Osteocyte (in vitro differentiated cells): Measurements from ENCODE around the gene MACC1. TPM values are rescaled to one million over a fixed set of nuclear protein-coding genes. Genes with fewer than 3 reads are reported as not detected.

Experiments
- DNase-seq: peaks from one replicate; pipeline ENCODE4 v3.0.0; 2021; ENCODE audit warnings: mixed read lengths; ENCODE audit not compliant: unreplicated experiment; ENCODE audit errors: extremely low spot score
- H3K27ac Mint-ChIP-seq: one replicate; pipeline ENCODE4 v1.8.0; 2021; ENCODE audit warnings: mild to moderate bottlenecking, mixed read lengths; ENCODE audit not compliant: unreplicated experiment
- H3K27me3 Mint-ChIP-seq: one replicate; pipeline ENCODE4 v1.8.0; 2021; ENCODE audit warnings: mixed read lengths; ENCODE audit not compliant: unreplicated experiment
- H3K36me3 Mint-ChIP-seq: one replicate; pipeline ENCODE4 v1.8.0; 2021; ENCODE audit warnings: mixed read lengths; ENCODE audit not compliant: unreplicated experiment
- H3K4me1 Mint-ChIP-seq: one replicate; pipeline ENCODE4 v1.8.0; 2021; ENCODE audit warnings: mixed read lengths; ENCODE audit not compliant: unreplicated experiment
- H3K4me3 Mint-ChIP-seq: one replicate; pipeline ENCODE4 v1.8.0; 2021; ENCODE audit warnings: mild to moderate bottlenecking, moderate library complexity, mixed read lengths; ENCODE audit not compliant: unreplicated experiment
- H3K9me3 Mint-ChIP-seq: one replicate; pipeline ENCODE4 v1.8.0; 2021; ENCODE audit warnings: mixed read lengths; ENCODE audit not compliant: unreplicated experiment
- CTCF ChIP-seq: fragments of 200-600 bp; sonication (generic); IDR thresholded peaks from 2 replicates; pipeline ENCODE4 v1.5.0; 2021; ENCODE audit warnings: antibody characterized with exemption, mild to moderate bottlenecking, moderate library complexity
- total RNA-seq: library from RNA; stranded (reverse); gene quantifications from 2 replicates; pipeline ENCODE4 v1.2.1, GENCODE V29; 2021

Gene MACC1
- total RNA-seq, 1 donor from 2014 or later = not detected

- H3K27ac Mint-ChIP-seq = no peak overlapping the region
- no peaks in the 10 kb centered on the region for H3K9me3 Mint-ChIP-seq
- no peak overlapping the region for H3K4me3 Mint-ChIP-seq
- DNase-seq = no peak
- H3K4me1 Mint-ChIP-seq = peaks cover 16% of the 10 kb centered on the region
- no peaks in the 10 kb centered on the region for H3K27me3 Mint-ChIP-seq
- no peak for TF ChIP-seq CTCF
- H3K36me3 Mint-ChIP-seq = no peaks in the 10 kb centered on the region
Measured at GRCh38 chr7:20232848-20233247, 15.7 kb upstream of the MACC1 start.

GRCh38 chr7:20229646-20230500 lies 12.7 kb upstream of the MACC1 start:
- Mint-ChIP-seq H3K36me3 (no peaks in the 10 kb centered on the region), H3K4me3 (no peak overlapping the region), H3K27me3 (no peaks in the 10 kb centered on the region), H3K27ac (peak overlapping the region; percentile 86), H3K9me3 (no peaks in the 10 kb centered on the region), H3K4me1 (peaks cover 18% of the 10 kb centered on the region)
- no peak for DNase-seq
- TF ChIP-seq CTCF = no peak

GRCh38 chr7:20229081-20229480 lies 11.9 kb upstream of the MACC1 start:
- Mint-ChIP-seq H3K27me3 (no peaks in the 10 kb centered on the region), H3K4me3 (no peak overlapping the region), H3K9me3 (no peaks in the 10 kb centered on the region), H3K27ac (no peak overlapping the region), H3K36me3 (no peaks in the 10 kb centered on the region), H3K4me1 (peaks cover 18% of the 10 kb centered on the region)
- no peak for DNase-seq
- TF ChIP-seq CTCF = no peak

GRCh38 chr7:20228654-20229053 lies 11.5 kb upstream of the MACC1 start:
- Mint-ChIP-seq H3K36me3 (no peaks in the 10 kb centered on the region), H3K9me3 (no peaks in the 10 kb centered on the region), H3K4me1 (peaks cover 18% of the 10 kb centered on the region), H3K27me3 (no peaks in the 10 kb centered on the region), H3K27ac (no peak overlapping the region), H3K4me3 (no peak overlapping the region)
- no peak for DNase-seq
- TF ChIP-seq CTCF = no peak

- H3K36me3 Mint-ChIP-seq = no peaks in the 10 kb centered on the region
- H3K9me3 Mint-ChIP-seq = no peaks in the 10 kb centered on the region
- H3K4me3 Mint-ChIP-seq = no peak overlapping the region
- H3K27ac Mint-ChIP-seq = no peak overlapping the region
- TF ChIP-seq CTCF = no peak
- H3K27me3 Mint-ChIP-seq = no peaks in the 10 kb centered on the region
- H3K4me1 Mint-ChIP-seq = peaks cover 18% of the 10 kb centered on the region
- no peak for DNase-seq
Measured at GRCh38 chr7:20227291-20227795, 10.2 kb upstream of the MACC1 start.
